Measurements from ENCODE around the gene EXOSC10. TPM values are rescaled to one million over a fixed set of nuclear protein-coding genes. Genes with fewer than 3 reads are reported as not detected.
A peak's percentile ranks its signal among the peaks of the same experiment; 100 is the strongest.

Gene EXOSC10
- total and polyA plus RNA-seq, 2 of the 4 experiments (the other 2 are of a cell fraction), result 64.5 to 66.0 TPM

- no peaks in the 10 kb centered on the region for H3K27me3 ChIP-seq (ENCODE audit: control insufficient read depth, insufficient read depth, low read length)
- no peak overlapping the region for H4K8ac ChIP-seq (ENCODE audit: low read depth in 2 of 2, low read length in 2 of 2)
- H2BK5ac ChIP-seq (ENCODE audit: low read depth, low read length, poor library complexity, severe bottlenecking), result no peak overlapping the region
- no peaks in the 10 kb centered on the region for H3K9me3 ChIP-seq (ENCODE audit: control insufficient read depth, insufficient read depth, low read length)
- TF ChIP-seq MAFK (IDR thresholded peaks at IDR 0.05; ENCODE audit: low read depth, low read length) (no peak), ELK1 (IDR thresholded peaks at IDR 0.05; ENCODE audit: borderline replicate concordance, low read depth, low read length) (no peak), SMC3 (IDR thresholded peaks at IDR 0.05; ENCODE audit: low read depth, low read length) (no peak), CEBPB (IDR thresholded peaks at IDR 0.05; ENCODE audit: low read depth, low read length) (no peak), NFE2L2 (IDR thresholded peaks at IDR 0.05; ENCODE audit: low read depth, low read length) (no peak), USF2 (IDR thresholded peaks at IDR 0.05; ENCODE audit: low read depth, low read length) (no peak), CTCF (conservative IDR thresholded peaks at IDR 0.05; ENCODE audit: low read depth, low read length) (no peak), CHD1 (IDR thresholded peaks at IDR 0.05; ENCODE audit: low read depth, low read length) (no peak), RAD21 (IDR thresholded peaks at IDR 0.05; ENCODE audit: low read length) (no peak)
- CTCF ChIA-PET, result interaction anchor here (1.4 kb wide), 1 partner anchor 20 kb away, joined by 5 read pairs; no protein-coding TSS in a partner anchor
- no peak overlapping the region for H2BK20ac ChIP-seq (ENCODE audit: low read depth, low read length)
- peaks cover 8% of the 10 kb centered on the region; the same call in 1 of the 2 replicates for H3K9me1 ChIP-seq (ENCODE audit: insufficient read depth, low read length)
- no TSS peak for BruUV-seq (replicated peaks)
- H3K27ac ChIP-seq (ENCODE audit: insufficient read depth, low read length), result no peak overlapping the region
- no peak overlapping the region for H3K18ac ChIP-seq (ENCODE audit: low read depth, low read length)
- POLR2A ChIA-PET (ENCODE audit: unreplicated experiment), result interaction anchor here (0.6 kb wide), 1 partner anchor 764 kb away, joined by 3 read pairs; no protein-coding TSS in a partner anchor
- H3K14ac ChIP-seq (replicated peaks; ENCODE audit: low read depth, low read length), result no peak overlapping the region
- H3K23ac ChIP-seq (ENCODE audit: low read depth, low read length), result no peak overlapping the region
- no peak overlapping the region for H3K4me2 ChIP-seq (ENCODE audit: low read depth, low read length)
- intact Hi-C loops (cut with micrococcal nuclease) (no loop called here), in situ Hi-C loops (cut with MboI; ENCODE audit: low sequenced_read_pairs) (no loop called here), dilution Hi-C loops (cut with HindIII; ENCODE audit: low sequenced_read_pairs, unreplicated experiment) (no loop called here)
- H3K4me3 ChIP-seq (ENCODE audit: insufficient read depth, low read depth, low read length), result no peak overlapping the region
- DNase-seq (no peak), ATAC-seq (ENCODE audit: low read depth) (no peak)
- no peak overlapping the region for H4K91ac ChIP-seq (ENCODE audit: insufficient read depth, low read depth, low read length)
- H3K56ac ChIP-seq (ENCODE audit: extremely low read depth, insufficient read depth, low read length), result no peak overlapping the region
- no peak overlapping the region for H4K5ac ChIP-seq (ENCODE audit: low read depth, low read length)
- WGBS, 2 experiments (ENCODE audit: extremely low coverage in 2 of 2, insufficient read length in 1 of 2), result 90% methylated on average over 11 of the region's 14 CpGs; no CpG with 5 or more reads in 1 of the 2 experiments
- no peak overlapping the region for H2AK5ac ChIP-seq (ENCODE audit: low read depth, low read length)
- no peak overlapping the region for H2BK120ac ChIP-seq (ENCODE audit: low read depth, low read length)
- peaks cover 8% of the 10 kb centered on the region for H3K4me1 ChIP-seq (ENCODE audit: control insufficient read depth, insufficient read depth, low read length)
- H2BK15ac ChIP-seq (ENCODE audit: low read depth, low read length), result no peak overlapping the region
- H3K36me3 ChIP-seq (ENCODE audit: control insufficient read depth, insufficient read depth, low read length), result peaks cover 17% of the 10 kb centered on the region
- peaks cover 20% of the 10 kb centered on the region for H4K20me1 ChIP-seq (ENCODE audit: insufficient read depth, low read length)
- no peak overlapping the region for H3K9ac ChIP-seq (ENCODE audit: low read depth, low read length)
- no peak overlapping the region for H3K4ac ChIP-seq (ENCODE audit: low read depth, low read length)
- H3K79me1 ChIP-seq (ENCODE audit: low read depth in 1 of 2, low read length in 2 of 2), result peaks cover 24 to 48% of the 10 kb centered on the region in 2 experiments
- H2AK9ac ChIP-seq (replicated peaks; ENCODE audit: low read depth, low read length, poor library complexity), result peak overlapping the region; percentile 78
- H2AFZ ChIP-seq (replicated peaks; ENCODE audit: low read length, poor library complexity), result no peak overlapping the region
Observed at GRCh38 chr1:11058026-11058425, 41.6 kb downstream of the EXOSC10 start.

All from IMR-90 (cell line).